Dermis microvascular lymphatic vessel endothelial cell (primary cell): ENCODE results near the gene MMP8. TPM values are rescaled to one million over a fixed set of nuclear protein-coding genes. Genes with fewer than 3 reads are reported as not detected.

ENCODE experiments used
- DNase-seq, 2 donors: peaks; one replicate each; pipeline versions ENCODE4 v3.0.0 to v3.0.0-alpha.2; 2010; ENCODE audit warnings: low read depth in 2 of 2
- total RNA-seq: library from RNA; depleted of rRNA; stranded (reverse); fragments of >200 nt; gene quantifications from 2 replicates; pipeline ENCODE4 v1.2.1, GENCODE V29; 2014

MMP8 gene
- total RNA-seq, 1 donor from 2014 or later = not detected

GRCh38 chr11:102722821-102723220 lies 1.9 kb downstream of the MMP8 start:
- DNase-seq = no peak

GRCh38 chr11:102719620-102720277 lies 5.0 kb downstream of the MMP8 start:
- DNase-seq = no peak

- DNase-seq = no peak
These were observed 7.5 kb downstream of the MMP8 start for GRCh38 chr11:102717280-102717679.

GRCh38 chr11:102716527-102716926 lies 8.2 kb downstream of the MMP8 start:
- DNase-seq = no peak

GRCh38 chr11:102712137-102712536 lies 12.6 kb downstream of the MMP8 start:
- no peak for DNase-seq

GRCh38 chr11:102709201-102709945 lies 15.4 kb downstream of the MMP8 start:
- no peak for DNase-seq

- DNase-seq = no peak
These were observed 16.1 kb downstream of the MMP8 start for GRCh38 chr11:102708654-102709053.

- DNase-seq = no peak
These were observed 19.1 kb downstream of the MMP8 start, which contains the start of gene MMP27 for GRCh38 chr11:102705626-102706025. Gene MMP27, minus strand, starts transcription at chr11:102705769. Its CDS starts 55 bp downstream, at chr11:102705714.

GRCh38 chr11:102704841-102705240 lies 19.9 kb downstream of the MMP8 start:
- DNase-seq = no peak

- no peak for DNase-seq
These were observed 20.8 kb downstream of the MMP8 start for GRCh38 chr11:102703826-102704493.

- DNase-seq = no peak
These were observed 29.6 kb downstream of the MMP8 start for GRCh38 chr11:102695201-102695600.

- no peak for DNase-seq
These were observed 39.0 kb downstream of the MMP8 start for GRCh38 chr11:102685754-102686153.

- DNase-seq = no peak
These were observed 39.4 kb downstream of the MMP8 start for GRCh38 chr11:102685338-102685737.

- peak in 1 of 2 donors; percentile 6 for DNase-seq
These were observed 41.5 kb downstream of the MMP8 start for GRCh38 chr11:102683277-102683676.

GRCh38 chr11:102680945-102681344 lies 43.8 kb downstream of the MMP8 start:
- no peak for DNase-seq

GRCh38 chr11:102678022-102678421 lies 46.7 kb downstream of the MMP8 start:
- no peak for DNase-seq

GRCh38 chr11:102676084-102676483 lies 48.7 kb downstream of the MMP8 start:
- DNase-seq = no peak

- DNase-seq = no peak
These were observed 55.1 kb downstream of the MMP8 start for GRCh38 chr11:102669664-102670063.

GRCh38 chr11:102666331-102666957 lies 58.3 kb downstream of the MMP8 start:
- DNase-seq = peak; percentile 24 to 53

GRCh38 chr11:102664001-102664752 lies 60.6 kb downstream of the MMP8 start:
- DNase-seq = peak in 1 of 2 donors; percentile 17

GRCh38 chr11:102662607-102663006 lies 62.1 kb downstream of the MMP8 start:
- DNase-seq = no peak
